Measurements from ENCODE around the gene BOLL.
A peak's percentile ranks its signal among the peaks of the same experiment; 100 is the strongest.

BOLL gene

GRCh38 chr2:197804758-197805714, 19.9 kb upstream of the BOLL start:
- Mint-ChIP-seq H3K27ac (peak overlapping the region; percentile 58), H3K36me3 (ENCODE audit: low read depth) (no peaks in the 10 kb centered on the region), H3K4me3 (peak overlapping the region; percentile 90), H3K4me1 (ENCODE audit: low read depth) (peaks cover 48% of the 10 kb centered on the region), H3K27me3 (peaks cover 17% of the 10 kb centered on the region), H3K9me3 (no peaks in the 10 kb centered on the region)

- H3K4me1 Mint-ChIP-seq (ENCODE audit: low read depth), result peaks cover 44% of the 10 kb centered on the region
Measured at GRCh38 chr2:197804049-197804757, 19.1 kb upstream of the BOLL start, which contains the start of gene PLCL1. PLCL1 (plus strand) TSS chr2:197804593.

GRCh38 chr2:197803033-197803444, 17.9 kb upstream of the BOLL start:
- Mint-ChIP-seq H3K4me1 (ENCODE audit: low read depth) (peaks cover 33% of the 10 kb centered on the region), H3K36me3 (ENCODE audit: low read depth) (no peaks in the 10 kb centered on the region), H3K27ac (no peak overlapping the region), H3K27me3 (peaks cover 22% of the 10 kb centered on the region), H3K4me3 (peak overlapping the region; percentile 43), H3K9me3 (no peaks in the 10 kb centered on the region)

More at GRCh38 chr2:197804049-197804757, 19.1 kb upstream of the BOLL start, which contains the start of gene PLCL1:
- H3K36me3 Mint-ChIP-seq (ENCODE audit: low read depth), result no peaks in the 10 kb centered on the region
- H3K27ac Mint-ChIP-seq, result peak within 1 kb of the TSS; percentile 58
- no peaks in the 10 kb centered on the region for H3K9me3 Mint-ChIP-seq
- peaks cover 17% of the 10 kb centered on the region for H3K27me3 Mint-ChIP-seq
- H3K4me3 Mint-ChIP-seq, result peak within 1 kb of the TSS; percentile 90

GRCh38 chr2:197801033-197801432, 15.9 kb upstream of the BOLL start:
- Mint-ChIP-seq H3K4me3 (no peak overlapping the region), H3K27me3 (peaks cover 28% of the 10 kb centered on the region), H3K9me3 (no peaks in the 10 kb centered on the region), H3K27ac (no peak overlapping the region), H3K4me1 (ENCODE audit: low read depth) (peaks cover 21% of the 10 kb centered on the region), H3K36me3 (ENCODE audit: low read depth) (no peaks in the 10 kb centered on the region)

GRCh38 chr2:197800091-197800490, 15.0 kb upstream of the BOLL start:
- Mint-ChIP-seq H3K4me3 (no peak overlapping the region), H3K36me3 (ENCODE audit: low read depth) (no peaks in the 10 kb centered on the region), H3K4me1 (ENCODE audit: low read depth) (peaks cover 20% of the 10 kb centered on the region), H3K27me3 (peaks cover 20% of the 10 kb centered on the region), H3K9me3 (no peaks in the 10 kb centered on the region), H3K27ac (no peak overlapping the region)

GRCh38 chr2:197799068-197799467, 13.9 kb upstream of the BOLL start:
- peaks cover 26% of the 10 kb centered on the region for H3K27me3 Mint-ChIP-seq

GRCh38 chr2:197798187-197798586, 13.1 kb upstream of the BOLL start:
- Mint-ChIP-seq H3K36me3 (ENCODE audit: low read depth) (no peaks in the 10 kb centered on the region), H3K4me1 (ENCODE audit: low read depth) (peaks cover 18% of the 10 kb centered on the region), H3K9me3 (no peaks in the 10 kb centered on the region), H3K27ac (no peak overlapping the region), H3K4me3 (no peak overlapping the region), H3K27me3 (peaks cover 34% of the 10 kb centered on the region)

More at GRCh38 chr2:197799068-197799467, 13.9 kb upstream of the BOLL start:
- Mint-ChIP-seq H3K4me1 (ENCODE audit: low read depth) (peaks cover 23% of the 10 kb centered on the region), H3K27ac (no peak overlapping the region), H3K9me3 (no peaks in the 10 kb centered on the region), H3K4me3 (no peak overlapping the region), H3K36me3 (ENCODE audit: low read depth) (no peaks in the 10 kb centered on the region)

- Mint-ChIP-seq H3K36me3 (ENCODE audit: low read depth) (no peaks in the 10 kb centered on the region), H3K4me3 (no peak overlapping the region), H3K27ac (no peak overlapping the region), H3K27me3 (peaks cover 36% of the 10 kb centered on the region), H3K4me1 (ENCODE audit: low read depth) (peaks cover 14% of the 10 kb centered on the region), H3K9me3 (no peaks in the 10 kb centered on the region)
Measured at GRCh38 chr2:197795277-197795676, 10.2 kb upstream of the BOLL start.

- H3K27me3 Mint-ChIP-seq, result peaks cover 47% of the 10 kb centered on the region
- no peak overlapping the region for H3K4me3 Mint-ChIP-seq
Measured at GRCh38 chr2:197793456-197793855, 8.3 kb upstream of the BOLL start.

GRCh38 chr2:197786010-197786877, 1.1 kb upstream of the BOLL start:
- Mint-ChIP-seq H3K4me3 (peak overlapping the region; percentile 67), H3K4me1 (ENCODE audit: low read depth) (no peaks in the 10 kb centered on the region), H3K27ac (peak overlapping the region; percentile 14), H3K9me3 (no peaks in the 10 kb centered on the region), H3K27me3 (peaks cover 32% of the 10 kb centered on the region), H3K36me3 (ENCODE audit: low read depth) (no peaks in the 10 kb centered on the region)

More at GRCh38 chr2:197793456-197793855, 8.3 kb upstream of the BOLL start:
- H3K9me3 Mint-ChIP-seq, result no peaks in the 10 kb centered on the region
- no peaks in the 10 kb centered on the region for H3K36me3 Mint-ChIP-seq (ENCODE audit: low read depth)
- H3K4me1 Mint-ChIP-seq (ENCODE audit: low read depth), result peaks cover 14% of the 10 kb centered on the region
- no peak overlapping the region for H3K27ac Mint-ChIP-seq

GRCh38 chr2:197782126-197782525, 3.0 kb downstream of the BOLL start:
- Mint-ChIP-seq H3K27me3 (peaks cover 8% of the 10 kb centered on the region), H3K4me3 (no peak overlapping the region), H3K27ac (no peak overlapping the region), H3K4me1 (ENCODE audit: low read depth) (no peaks in the 10 kb centered on the region), H3K9me3 (no peaks in the 10 kb centered on the region), H3K36me3 (ENCODE audit: low read depth) (no peaks in the 10 kb centered on the region)

GRCh38 chr2:197779261-197779660, 5.9 kb downstream of the BOLL start:
- H3K4me1 Mint-ChIP-seq (ENCODE audit: low read depth), result no peaks in the 10 kb centered on the region
- no peak overlapping the region for H3K27ac Mint-ChIP-seq
- H3K27me3 Mint-ChIP-seq, result peaks cover 4% of the 10 kb centered on the region
- H3K4me3 Mint-ChIP-seq, result no peak overlapping the region
- H3K36me3 Mint-ChIP-seq (ENCODE audit: low read depth), result no peaks in the 10 kb centered on the region
- H3K9me3 Mint-ChIP-seq, result no peaks in the 10 kb centered on the region

GRCh38 chr2:197777823-197778407, 7.2 kb downstream of the BOLL start:
- no peak overlapping the region for H3K27ac Mint-ChIP-seq
- H3K27me3 Mint-ChIP-seq, result no peaks in the 10 kb centered on the region
- H3K4me1 Mint-ChIP-seq (ENCODE audit: low read depth), result no peaks in the 10 kb centered on the region
- H3K4me3 Mint-ChIP-seq, result no peak overlapping the region
- no peaks in the 10 kb centered on the region for H3K36me3 Mint-ChIP-seq (ENCODE audit: low read depth)
- no peaks in the 10 kb centered on the region for H3K9me3 Mint-ChIP-seq

- H3K9me3 Mint-ChIP-seq, result peaks cover 6% of the 10 kb centered on the region
Measured at GRCh38 chr2:197760293-197760657, 24.8 kb downstream of the BOLL start.

More at GRCh38 chr2:197760293-197760657, 24.8 kb downstream of the BOLL start:
- H3K4me3 Mint-ChIP-seq, result no peak overlapping the region
- no peaks in the 10 kb centered on the region for H3K36me3 Mint-ChIP-seq (ENCODE audit: low read depth)
- peaks cover 10% of the 10 kb centered on the region for H3K27me3 Mint-ChIP-seq
- no peaks in the 10 kb centered on the region for H3K4me1 Mint-ChIP-seq (ENCODE audit: low read depth)
- no peak overlapping the region for H3K27ac Mint-ChIP-seq
